Naive thymus-derived CD4-positive, alpha-beta T cell (primary cell): ENCODE data around the gene ZNF507. TPM values are rescaled to one million over a fixed set of nuclear protein-coding genes. Genes with fewer than 3 reads are reported as not detected.

Experiments
- ATAC-seq: fragments of 150-1000 bp; cut with Tn5 transposase; 2 replicates; pipeline ENCODE4 v1.10.0; 2021; ENCODE audit warnings: mild to moderate bottlenecking, moderate library complexity
- CTCF ChIA-PET: fragments of 350-600 bp; sonication (Branson Sonifier 250); formaldehyde crosslinking; loops from one replicate; lab custom pipeline; 2021; ENCODE audit warnings: antibody characterized with exemption; lab: Charles Lee
- POLR2A ChIA-PET: fragments of 350-600 bp; sonication (Branson Sonifier 250); formaldehyde crosslinking; loops from one replicate; lab custom pipeline; 2021; ENCODE audit warnings: antibody characterized with exemption, inconsistent platforms; lab: Charles Lee
- DNase-seq, 9 donors: peaks; one replicate each; pipeline versions ENCODE4 v3.0.0 to v3.0.0-alpha.2; 2020 to 2022; ENCODE audit warnings: mixed read lengths in 1 of 9
- H3K27ac ChIP-seq: one replicate; pipeline ENCODE4 v1.7.0; 2013; ENCODE audit warnings: mild to moderate bottlenecking, low read depth, low read length, moderate library complexity
- H3K27me3 ChIP-seq, 2 donors: one replicate each; pipeline ENCODE4 v1.7.0; 2013; ENCODE audit warnings: low read length in 2 of 2, mild to moderate bottlenecking in 2 of 2, moderate library complexity in 2 of 2; ENCODE audit not compliant: control insufficient read depth in 2 of 2, insufficient read depth in 2 of 2
- H3K36me3 ChIP-seq, 3 experiments: 1 replicate in 2 of 3; 2 replicates in 1 of 3; pipeline ENCODE4 v1.7.0; 2013; ENCODE audit warnings: low read length in 3 of 3, mild to moderate bottlenecking in 3 of 3, moderate library complexity in 1 of 3; ENCODE audit not compliant: insufficient read depth in 3 of 3, control insufficient read depth in 2 of 3
- H3K4me1 ChIP-seq, 2 donors: one replicate each; pipeline ENCODE4 v1.7.0; 2013; ENCODE audit warnings: low read length in 2 of 2, mild to moderate bottlenecking in 2 of 2, moderate library complexity in 1 of 2; ENCODE audit not compliant: control insufficient read depth in 2 of 2, insufficient read depth in 2 of 2
- H3K4me3 ChIP-seq: 2 replicates; pipeline ENCODE4 v1.7.0; 2013; ENCODE audit warnings: mild to moderate bottlenecking, low read length
- H3K9me3 ChIP-seq, 3 experiments: 1 replicate in 2 of 3; 2 replicates in 1 of 3; pipeline ENCODE4 v1.7.0; 2013; ENCODE audit warnings: low read length in 3 of 3; ENCODE audit not compliant: control insufficient read depth in 2 of 3
- H3K27ac Mint-ChIP-seq, 9 donors: one replicate each; pipeline ENCODE4 v1.8.0; 2020 to 2022; ENCODE audit warnings: mixed read lengths in 9 of 9, mild to moderate bottlenecking in 8 of 9, moderate library complexity in 5 of 9, inconsistent platforms in 2 of 9
- H3K27me3 Mint-ChIP-seq, 5 donors: one replicate each; pipeline ENCODE4 v1.8.0; 2021 to 2022; ENCODE audit warnings: mixed read lengths in 5 of 5, mild to moderate bottlenecking in 1 of 5
- H3K36me3 Mint-ChIP-seq, 5 donors: one replicate each; pipeline ENCODE4 v1.8.0; 2020 to 2022; ENCODE audit warnings: mixed read lengths in 5 of 5, mild to moderate bottlenecking in 3 of 5, inconsistent platforms in 1 of 5
- H3K4me1 Mint-ChIP-seq, 7 donors: one replicate each; pipeline ENCODE4 v1.8.0; 2020 to 2022; ENCODE audit warnings: mixed read lengths in 7 of 7, mild to moderate bottlenecking in 3 of 7, inconsistent platforms in 1 of 7
- H3K4me3 Mint-ChIP-seq, 10 donors: one replicate each; pipeline ENCODE4 v1.8.0; 2020 to 2022; ENCODE audit warnings: mild to moderate bottlenecking in 10 of 10, mixed read lengths in 10 of 10, moderate library complexity in 6 of 10, inconsistent platforms in 2 of 10
- H3K9me3 Mint-ChIP-seq, 11 donors: one replicate each; pipeline ENCODE4 v1.8.0; 2020 to 2022; ENCODE audit warnings: mixed read lengths in 11 of 11, mild to moderate bottlenecking in 4 of 11, inconsistent platforms in 1 of 11, moderate library complexity in 1 of 11
- intact Hi-C, 2 donors: fragments of 100-400 bp; cut with micrococcal nuclease; formaldehyde crosslinking; loops; one replicate each; pipeline ENCODE4 v1.15.1; 2023
- polyA plus RNA-seq, 2 donors: library from polyadenylated mRNA; unstranded; fragments of 300-500 nt; fragmentation: Illumina TruSeq; gene quantifications; one replicate each; pipeline ENCODE4 v1.2.3, GENCODE V29; 2021
- total RNA-seq, 6 experiments: library from RNA in 5 of 6; stranded (reverse) in 5 of 6; gene quantifications; 1 replicate in 5 of 6; 2 replicates in 1 of 6; pipeline ENCODE4 v1.2.3 and lab custom pipeline; 2021 to 2026

ZNF507 gene
- total and polyA plus RNA-seq, 7 experiments from 2014 or later: 11.2 to 46.3 (median 30.1) TPM

DNA sequence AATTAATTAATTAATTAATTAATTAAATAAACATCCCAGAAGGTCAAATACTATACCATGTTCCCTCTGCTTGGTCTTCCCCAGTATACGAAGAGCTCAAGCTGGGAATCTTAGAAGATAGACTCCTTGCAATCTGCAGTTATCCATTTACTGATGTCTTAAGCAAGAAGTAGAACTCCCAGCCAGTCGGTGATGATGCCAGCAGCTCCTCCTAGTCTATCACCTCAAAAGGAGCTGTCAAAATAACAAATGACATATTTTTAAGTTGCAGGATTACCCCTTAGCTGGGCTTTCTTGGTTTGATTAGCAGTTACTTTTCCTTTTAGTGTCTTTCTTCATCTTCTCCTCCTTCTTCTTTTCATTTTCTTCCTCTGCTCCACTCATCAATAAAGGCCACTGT is 6.0 kb upstream of the ZNF507 start:
- no peak overlapping the region for H3K27ac Mint-ChIP-seq
- no peaks in the 10 kb centered on the region for H3K4me1 ChIP-seq
- no peaks in the 10 kb centered on the region for H3K9me3 ChIP-seq
- intact Hi-C loops: no loop called here
- no peaks in the 10 kb centered on the region for H3K9me3 Mint-ChIP-seq
- no peaks in the 10 kb centered on the region for H3K27me3 ChIP-seq
- no peak overlapping the region for H3K4me3 ChIP-seq
- CTCF ChIA-PET: interaction anchor here (0.9 to 1.9 kb wide), 6 partner anchors 13 to 233 kb away, joined by 3 to 8 read pairs (median 6); no protein-coding TSS in a partner anchor
- peaks cover 0 to 15% (median 5%) of the 10 kb centered on the region in 5 donors for H3K27me3 Mint-ChIP-seq
- ATAC-seq (no peak), DNase-seq (no peak)
- H3K27ac ChIP-seq: no peak overlapping the region
- H3K4me3 Mint-ChIP-seq: no peak overlapping the region
- POLR2A ChIA-PET: no interaction called here
- peaks cover 0 to 1% (median 0%) of the 10 kb centered on the region in 7 donors for H3K4me1 Mint-ChIP-seq
- no peaks in the 10 kb centered on the region for H3K36me3 Mint-ChIP-seq
- H3K36me3 ChIP-seq: no peaks in the 10 kb centered on the region

DNA sequence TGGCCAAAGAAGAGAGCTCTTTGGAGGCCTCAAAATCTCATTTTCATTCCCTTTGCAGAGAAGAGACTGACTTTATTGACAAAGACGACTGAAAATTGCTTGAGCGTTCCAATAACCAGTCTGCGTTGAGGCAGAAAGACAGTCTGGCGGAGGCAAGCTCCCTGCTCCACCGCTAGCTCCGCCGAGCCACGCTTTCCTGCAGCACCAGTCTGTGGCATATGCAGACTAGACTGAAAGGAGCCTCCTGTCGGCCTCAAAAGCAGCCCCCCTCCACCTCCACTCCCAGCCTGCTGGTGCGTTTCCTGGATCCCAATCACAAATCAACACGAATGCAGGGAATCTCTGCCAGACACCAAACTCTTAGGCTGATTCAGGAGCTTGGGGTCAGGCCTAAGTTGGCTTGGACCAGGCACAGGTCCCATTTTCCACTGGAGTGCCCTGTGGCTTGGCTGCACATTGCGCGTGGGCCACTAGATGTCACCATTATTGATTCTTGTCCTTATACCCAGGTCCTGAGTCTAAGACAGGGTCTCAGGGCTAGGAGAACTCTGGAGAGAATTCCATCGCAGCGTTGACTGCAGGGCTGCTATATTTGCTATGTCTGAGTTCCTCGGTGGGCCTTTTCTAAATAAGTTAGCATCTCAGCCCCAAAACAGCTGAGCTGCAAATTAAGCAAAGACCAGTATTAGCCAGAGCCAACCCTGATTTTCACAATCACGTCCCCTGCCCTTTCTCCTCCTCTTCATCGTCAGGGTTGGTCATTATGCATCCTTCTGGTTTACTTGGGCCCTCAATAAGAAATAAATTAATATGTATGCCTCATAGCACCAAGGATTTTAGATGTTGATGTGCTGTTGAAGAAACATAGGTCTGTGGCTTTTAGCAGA is 5.2 kb upstream of the ZNF507 start:
- Histone ChIP-seq H3K4me1 (no peaks in the 10 kb centered on the region), H3K9me3 (no peaks in the 10 kb centered on the region), H3K27ac (no peak overlapping the region), H3K36me3 (no peaks in the 10 kb centered on the region), H3K27me3 (no peaks in the 10 kb centered on the region), H3K4me3 (no peak overlapping the region)
- peak; percentile 87 for ATAC-seq
- peaks cover 0 to 15% (median 5%) of the 10 kb centered on the region in 5 donors for H3K27me3 Mint-ChIP-seq
- H3K4me3 Mint-ChIP-seq: no peak overlapping the region
- H3K27ac Mint-ChIP-seq: no peak overlapping the region
- H3K9me3 Mint-ChIP-seq: peaks cover 0 to 1% (median 0%) of the 10 kb centered on the region in 11 donors
- peaks cover 0 to 4% (median 0%) of the 10 kb centered on the region in 7 donors for H3K4me1 Mint-ChIP-seq
- DNase-seq: peak; percentile 12 to 39 (median 26)
- intact Hi-C loops: loop anchor here (1.0 to 10.0 kb wide), 2 partner anchors 230 to 1035 kb away; partner anchors contain the start of gene CEBPG (in 1 of the 2)
- H3K36me3 Mint-ChIP-seq: no peaks in the 10 kb centered on the region
- POLR2A ChIA-PET: no interaction called here
- CTCF ChIA-PET: interaction anchor here (0.7 to 1.8 kb wide), 7 partner anchors 9 to 233 kb away, joined by 3 to 7 read pairs (median 5); no protein-coding TSS in a partner anchor

DNA sequence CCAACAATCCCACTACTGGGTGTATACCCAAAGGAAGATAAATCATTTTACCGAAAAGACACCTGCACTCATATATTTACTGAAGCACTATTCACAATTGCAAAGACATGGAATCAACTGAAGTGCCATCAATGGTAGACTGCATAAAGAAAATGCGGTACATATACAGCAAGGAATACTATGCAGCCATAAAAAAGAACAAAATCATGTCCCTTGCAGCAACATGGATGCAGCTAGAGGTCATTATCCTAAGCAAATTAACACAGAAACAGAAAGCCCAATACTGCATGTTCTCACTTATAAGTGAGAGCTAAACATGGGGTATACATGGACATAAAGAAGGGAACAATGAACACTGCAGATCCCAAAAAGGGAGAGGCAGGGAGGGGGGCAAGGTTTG is 2.7 kb upstream of the ZNF507 start:
- Histone ChIP-seq H3K27ac (no peak overlapping the region), H3K4me3 (no peak overlapping the region), H3K4me1 (peaks cover 13% of the 10 kb centered on the region in 2 donors), H3K36me3 (peaks cover 0 to 9% (median 0%) of the 10 kb centered on the region in 3 experiments), H3K27me3 (no peaks in the 10 kb centered on the region), H3K9me3 (no peaks in the 10 kb centered on the region)
- Mint-ChIP-seq H3K36me3 (peaks cover 0 to 3% (median 0%) of the 10 kb centered on the region in 5 donors), H3K27ac (no peak overlapping the region), H3K27me3 (peaks cover 0 to 15% (median 5%) of the 10 kb centered on the region in 5 donors), H3K9me3 (peaks cover 0 to 1% (median 0%) of the 10 kb centered on the region in 11 donors), H3K4me3 (no peak overlapping the region), H3K4me1 (peaks cover 7 to 19% (median 18%) of the 10 kb centered on the region in 7 donors)
- ChIA-PET POLR2A (no interaction called here), CTCF (no interaction called here)
- intact Hi-C loops: loop anchor here in 1 of 2 donors (10.0 kb wide), 1 partner anchor 1032 kb away; the partner anchor contains the start of gene CEBPG
- DNase-seq (no peak), ATAC-seq (no peak)

DNA sequence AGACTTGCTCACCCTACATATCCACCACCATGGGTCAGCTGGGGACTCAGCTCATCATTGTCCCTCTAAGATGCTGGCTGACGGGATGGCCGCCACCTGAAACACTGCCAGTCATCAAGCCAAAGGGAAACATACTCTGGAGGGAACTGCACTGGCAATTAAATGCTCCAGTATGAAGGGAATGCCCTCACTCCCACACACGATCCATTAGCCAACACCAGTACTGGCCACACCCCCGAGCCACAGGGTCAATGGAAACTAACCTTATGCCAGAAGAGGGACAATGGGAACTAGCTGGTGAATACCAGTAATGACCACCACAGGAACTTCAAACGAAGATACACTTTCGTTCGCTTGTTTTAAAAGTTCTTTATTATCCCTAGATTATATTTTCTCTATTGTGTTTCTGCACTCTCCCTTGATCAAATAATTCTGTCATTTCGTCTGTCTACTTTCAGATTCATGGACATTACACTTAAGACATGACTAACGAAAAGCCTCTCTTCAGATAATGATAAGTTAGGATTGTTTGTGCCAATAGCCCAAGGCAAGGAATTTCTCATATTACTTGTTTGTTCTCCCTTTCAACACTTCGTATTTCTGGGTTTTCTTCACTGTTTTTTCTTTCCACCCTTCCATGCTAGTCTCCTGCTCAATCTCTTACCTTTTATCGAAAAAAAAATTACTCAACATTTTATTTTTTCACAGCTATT is 1.7 kb upstream of the ZNF507 start:
- Histone ChIP-seq H3K9me3 (no peaks in the 10 kb centered on the region), H3K27me3 (no peaks in the 10 kb centered on the region), H3K4me1 (peaks cover 15% of the 10 kb centered on the region in 2 donors), H3K27ac (no peak overlapping the region), H3K4me3 (no peak overlapping the region), H3K36me3 (peaks cover 0 to 14% (median 0%) of the 10 kb centered on the region in 3 experiments)
- ChIA-PET POLR2A (no interaction called here), CTCF (no interaction called here)
- DNase-seq (no peak), ATAC-seq (no peak)
- Mint-ChIP-seq H3K9me3 (peaks cover 0 to 1% (median 0%) of the 10 kb centered on the region in 11 donors), H3K36me3 (peaks cover 2 to 3% (median 3%) of the 10 kb centered on the region in 5 donors), H3K27me3 (peaks cover 0 to 15% (median 5%) of the 10 kb centered on the region in 5 donors), H3K4me3 (peak overlapping the region in 6 of 10 donors; percentile 7 to 43 (median 22)), H3K4me1 (peaks cover 12 to 28% (median 25%) of the 10 kb centered on the region in 7 donors), H3K27ac (peak overlapping the region in 4 of 9 donors; percentile 3 to 27 (median 8))
- intact Hi-C loops: loop anchor here (2.0 to 10.0 kb wide), 2 partner anchors 833 to 1031 kb away; partner anchors contain the start of gene CEBPG (in 1 of the 2)

DNA sequence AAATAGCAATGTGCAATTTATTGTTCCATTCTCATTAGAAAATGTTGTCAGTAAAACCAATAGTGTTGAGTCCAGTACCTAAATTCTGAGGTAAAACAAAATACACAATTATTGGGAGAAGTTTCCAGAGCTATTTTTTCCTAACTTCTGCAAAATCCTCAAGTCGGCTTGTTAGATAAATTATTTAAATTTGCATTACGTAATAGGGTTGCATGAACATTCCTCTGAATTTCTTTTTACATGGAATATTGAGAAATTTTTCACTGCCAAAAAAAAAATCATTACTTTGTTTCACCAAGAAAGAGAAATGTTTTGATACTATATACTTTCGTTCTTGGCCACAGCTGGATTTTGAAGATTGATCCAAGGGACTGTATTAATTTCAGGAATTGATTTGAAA is 1.5 kb downstream of the ZNF507 start:
- intact Hi-C loops: loop anchor here (1.0 to 10.0 kb wide), 4 partner anchors 328 to 1028 kb away; partner anchors contain the start of genes ANKRD27 (in 2 of the 2), RGS9BP (in 2 of the 2) and CEBPG (in 1 of the 2)
- Histone ChIP-seq H3K4me3 (peak overlapping the region; percentile 71), H3K27ac (no peak overlapping the region), H3K27me3 (no peaks in the 10 kb centered on the region), H3K36me3 (peaks cover 0 to 33% (median 5%) of the 10 kb centered on the region in 3 experiments), H3K4me1 (peaks cover 30 to 36% of the 10 kb centered on the region in 2 donors), H3K9me3 (no peaks in the 10 kb centered on the region)
- ChIA-PET POLR2A (interaction anchor here (2.0 kb wide), 1 partner anchor 59 kb away, joined by 13 read pairs; the partner anchor contains the start of gene DPY19L3), CTCF (interaction anchor here (1.6 kb wide), 1 partner anchor 10 kb away, joined by 6 read pairs; no protein-coding TSS in a partner anchor)
- peaks cover 9 to 32% (median 27%) of the 10 kb centered on the region in 5 donors for H3K36me3 Mint-ChIP-seq
- peaks cover 34 to 60% (median 57%) of the 10 kb centered on the region in 7 donors for H3K4me1 Mint-ChIP-seq
- peak overlapping the region in 9 of 10 donors; percentile 95 to 99 (median 97) for H3K4me3 Mint-ChIP-seq
- H3K27me3 Mint-ChIP-seq: peaks cover 0 to 14% (median 5%) of the 10 kb centered on the region in 5 donors
- DNase-seq: no peak
- H3K9me3 Mint-ChIP-seq: peaks cover 0 to 2% (median 0%) of the 10 kb centered on the region in 11 donors
- H3K27ac Mint-ChIP-seq: peak overlapping the region in 7 of 9 donors; percentile 41 to 98 (median 95)
- ATAC-seq: no peak
